ENCODE data around the gene NAV3.
A peak's percentile ranks its signal among the peaks of the same experiment; 100 is the strongest.

NAV3 gene

GRCh38 chr12:77919450-77919849 is 88.8 kb downstream of the NAV3 start:
- TF ChIP-seq CTCF (IDR thresholded peaks at IDR 0.05; ENCODE audit: low read depth, low read length): no peak
- no peak for DNase-seq (ENCODE audit: extremely low read depth, low read depth)

- TF ChIP-seq CTCF (IDR thresholded peaks at IDR 0.05; ENCODE audit: low read depth, low read length): no peak
- DNase-seq (ENCODE audit: extremely low read depth, low read depth): no peak
Observed at GRCh38 chr12:77923882-77924281, 93.2 kb downstream of the NAV3 start.

GRCh38 chr12:77924703-77925102 is 94.0 kb downstream of the NAV3 start:
- TF ChIP-seq CTCF (IDR thresholded peaks at IDR 0.05; ENCODE audit: low read depth, low read length): no peak
- DNase-seq (ENCODE audit: extremely low read depth, low read depth): peak; percentile 62

- TF ChIP-seq CTCF (IDR thresholded peaks at IDR 0.05; ENCODE audit: low read depth, low read length): peak; percentile 96
- peak; percentile 92 for DNase-seq (ENCODE audit: extremely low read depth, low read depth)
Observed at GRCh38 chr12:77925536-77926108, 94.9 kb downstream of the NAV3 start.

- TF ChIP-seq CTCF (IDR thresholded peaks at IDR 0.05; ENCODE audit: low read depth, low read length): no peak
- no peak for DNase-seq (ENCODE audit: extremely low read depth, low read depth)
Observed at GRCh38 chr12:77928078-77928477, 97.4 kb downstream of the NAV3 start.

- no peak for TF ChIP-seq CTCF (IDR thresholded peaks at IDR 0.05; ENCODE audit: low read depth, low read length)
- DNase-seq (ENCODE audit: extremely low read depth, low read depth): no peak
Observed at GRCh38 chr12:77932216-77932615, 101.5 kb downstream of the NAV3 start.

- no peak for TF ChIP-seq CTCF (IDR thresholded peaks at IDR 0.05; ENCODE audit: low read depth, low read length)
- no peak for DNase-seq (ENCODE audit: extremely low read depth, low read depth)
Observed at GRCh38 chr12:77938301-77938700, 107.6 kb downstream of the NAV3 start.
